ENCODE data around the gene HELZ.
"Not testable (repeated sequence)": the region's sequence is repeated elsewhere in the genome, so short reads cannot be mapped to it uniquely, and the experiment has no call there.

HELZ gene

DNA sequence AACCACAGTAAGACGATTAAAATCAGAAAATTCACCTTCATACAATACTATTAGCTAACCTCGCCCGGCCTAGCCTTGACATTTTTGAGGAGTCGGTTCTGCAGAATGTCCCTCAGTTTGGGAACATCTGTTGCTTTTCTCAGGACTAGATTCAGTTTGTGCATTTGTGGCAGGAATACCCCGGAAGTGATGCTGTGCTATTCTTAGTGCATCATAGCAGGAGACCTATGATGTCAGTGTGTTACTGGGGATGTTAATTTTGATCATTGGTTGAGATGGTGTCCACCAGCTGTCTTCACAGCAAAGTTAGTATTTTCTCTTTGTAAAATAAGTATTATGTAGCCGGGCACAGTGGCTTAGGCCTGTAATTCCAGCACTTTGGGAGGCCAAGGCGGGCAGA is 21.5 kb upstream of the HELZ start:
- DNase-seq: no peak

DNA sequence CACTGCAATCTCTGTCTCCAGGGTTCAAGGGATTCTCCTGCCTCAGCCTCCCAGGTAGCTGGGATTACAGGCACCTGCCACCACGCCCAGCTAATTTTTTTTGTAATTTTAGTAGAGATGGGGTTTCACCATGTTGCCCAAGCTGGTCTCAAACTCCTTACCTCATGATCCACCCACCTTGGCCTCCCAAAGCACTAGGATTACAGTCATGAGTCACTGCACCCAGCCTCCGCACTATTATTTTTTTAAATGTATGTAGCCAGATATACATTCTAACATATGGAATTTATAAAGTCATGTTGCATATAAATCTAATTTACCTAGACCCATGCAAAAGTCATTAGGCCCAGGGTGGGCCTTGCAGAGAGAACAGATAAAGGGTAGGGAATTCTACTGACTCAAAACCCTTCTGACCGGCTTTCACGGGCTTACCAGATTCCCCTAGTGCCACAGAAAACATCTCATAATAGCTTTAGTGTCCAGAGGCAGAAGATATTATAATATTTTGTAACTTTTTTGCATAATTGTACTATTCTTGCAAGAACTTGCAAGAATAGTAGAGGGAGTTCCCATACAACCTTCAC is 20.5 kb upstream of the HELZ start:
- no peak for DNase-seq

- no peak for DNase-seq
Observed at GRCh38 chr17:67262435-67263117, 17.6 kb upstream of the HELZ start.

DNA sequence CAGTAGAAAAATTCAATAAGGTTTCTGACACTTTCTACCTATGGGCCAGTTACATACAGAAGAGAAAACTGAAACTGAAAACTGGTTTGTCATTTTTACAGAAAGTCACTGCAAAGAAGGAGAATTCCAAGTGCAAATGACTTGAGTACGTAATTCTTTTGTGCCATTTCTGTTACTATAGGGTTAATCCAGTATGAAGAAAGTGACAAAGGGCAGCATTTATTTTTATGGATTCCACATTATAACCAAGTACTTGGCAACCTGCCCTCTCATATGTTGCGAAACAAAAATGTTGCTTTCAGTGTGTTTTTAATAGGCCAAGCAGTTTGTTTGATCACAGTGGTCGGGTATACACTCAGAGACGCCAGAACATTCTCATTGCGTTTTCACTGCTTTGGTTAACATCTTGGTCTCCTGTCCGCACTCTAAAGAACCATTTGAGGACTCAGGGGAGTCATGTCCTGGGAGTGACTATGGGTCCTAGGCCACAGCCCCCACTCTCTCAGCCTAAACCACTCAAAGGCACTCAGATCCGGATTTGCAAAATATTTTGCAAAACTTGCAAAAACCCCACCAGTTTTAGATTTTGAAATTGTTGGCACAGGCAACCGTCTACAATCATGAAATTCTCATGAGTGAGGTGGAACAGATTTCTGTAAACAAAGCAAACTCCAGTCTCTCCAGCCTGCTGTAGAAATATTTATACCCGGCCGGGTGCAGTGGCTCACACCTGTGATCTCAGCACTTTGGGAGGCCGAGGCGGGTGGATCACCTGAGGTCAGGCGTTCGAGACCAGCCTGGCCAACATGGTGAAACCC is 15.4 kb upstream of the HELZ start:
- DNase-seq: no peak

- peak; percentile 33 to 42 for DNase-seq
Observed at GRCh38 chr17:67258821-67259468, 13.9 kb upstream of the HELZ start.

- DNase-seq: no peak
Observed at GRCh38 chr17:67256075-67256732, 11.2 kb upstream of the HELZ start.

DNA sequence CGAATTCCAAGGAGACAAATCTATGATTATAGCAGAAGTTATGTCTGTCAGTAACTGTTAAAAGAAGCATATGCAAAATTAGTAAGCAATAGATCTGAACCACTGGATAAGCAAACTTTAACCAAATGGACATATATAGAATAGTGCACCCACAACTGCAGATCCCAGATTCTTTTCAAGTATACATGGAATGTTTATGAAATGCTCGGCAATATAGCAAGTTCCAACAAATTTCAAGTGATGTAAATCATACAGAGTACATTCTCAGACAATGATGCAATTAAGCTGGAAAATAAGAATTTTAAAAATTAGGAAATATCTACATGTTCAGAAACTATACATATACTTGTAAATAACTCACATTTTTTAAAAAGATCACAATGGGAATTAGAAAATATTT is 8.4 kb upstream of the HELZ start:
- no peak for DNase-seq

- not testable (repeated sequence) for DNase-seq
Observed at GRCh38 chr17:67251586-67251985, 6.6 kb upstream of the HELZ start.

DNA sequence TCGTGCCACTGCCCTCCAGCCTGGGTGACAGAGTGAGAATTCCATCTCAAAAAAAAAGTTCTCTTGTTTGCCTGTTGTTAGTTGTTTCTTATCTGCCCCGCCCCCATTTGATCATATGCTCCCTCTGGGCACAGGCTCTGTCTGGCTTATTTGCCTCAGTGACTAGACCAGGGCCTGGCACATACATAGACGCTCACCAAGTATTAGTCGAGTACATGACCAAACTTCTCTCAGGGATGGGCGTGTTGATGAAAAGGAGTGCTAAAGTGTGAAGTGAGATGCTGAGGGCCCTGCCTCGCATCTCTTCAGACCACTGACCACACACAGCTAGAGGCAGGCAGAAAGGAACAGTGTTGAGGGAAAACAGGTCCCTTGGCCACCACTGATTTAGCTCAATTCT is 3.3 kb upstream of the HELZ start:
- no peak for DNase-seq

- no peak for DNase-seq
Observed at GRCh38 chr17:67247416-67247900, 2.5 kb upstream of the HELZ start.

- DNase-seq: peak; percentile 37 to 50
Observed at GRCh38 chr17:67246653-67247415, 1.8 kb upstream of the HELZ start.

DNA sequence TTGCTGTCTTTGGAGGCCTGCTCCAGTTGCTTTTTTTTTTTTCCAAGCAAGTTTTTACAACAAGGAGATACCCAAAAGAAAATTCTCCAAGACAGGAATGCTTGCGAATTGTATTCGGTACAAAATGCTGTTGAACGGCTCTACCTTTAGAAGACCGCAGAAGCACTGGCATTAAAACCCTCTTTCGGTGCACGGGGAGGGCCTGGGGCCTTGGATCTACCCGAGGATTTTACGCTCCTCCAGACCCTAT is 1.3 kb upstream of the HELZ start:
- no peak for DNase-seq

DNA sequence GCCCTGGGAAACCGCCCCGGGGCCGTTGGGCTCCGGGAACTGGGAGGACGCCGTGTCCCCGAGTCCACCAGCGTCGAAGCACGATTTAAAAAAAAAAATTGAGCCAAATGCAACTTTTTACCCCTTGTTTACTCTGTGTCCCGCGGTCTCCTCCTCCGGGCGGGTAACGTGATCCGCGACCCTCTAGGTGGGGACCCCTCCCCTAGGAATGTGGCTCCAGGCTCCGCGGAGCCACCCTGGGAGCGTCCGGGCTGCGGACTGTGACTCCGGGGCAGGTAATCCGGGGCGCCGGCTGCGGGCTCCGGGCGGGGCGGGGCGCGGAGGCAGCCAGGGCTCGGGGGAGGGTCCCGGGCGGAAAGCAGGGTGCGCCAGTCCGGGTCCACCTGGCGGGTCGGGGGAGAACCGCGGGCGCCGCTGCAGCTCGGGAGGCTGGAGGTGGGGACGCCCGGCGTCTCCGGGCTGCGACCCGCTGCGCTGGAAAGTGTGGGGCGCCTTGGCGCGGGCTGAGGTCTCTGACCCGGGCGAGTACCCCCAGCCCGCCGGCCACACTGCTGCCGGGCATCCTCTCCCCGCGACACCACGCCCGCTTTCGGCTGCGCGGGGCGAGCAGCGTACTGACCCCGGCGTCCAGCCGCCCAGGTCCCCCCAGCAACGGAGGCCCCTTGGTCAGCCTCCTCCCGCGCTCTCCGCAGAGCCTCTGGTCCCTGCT is 852 bp upstream of the HELZ start:
- peak; percentile 58 to 66 for DNase-seq

DNA sequence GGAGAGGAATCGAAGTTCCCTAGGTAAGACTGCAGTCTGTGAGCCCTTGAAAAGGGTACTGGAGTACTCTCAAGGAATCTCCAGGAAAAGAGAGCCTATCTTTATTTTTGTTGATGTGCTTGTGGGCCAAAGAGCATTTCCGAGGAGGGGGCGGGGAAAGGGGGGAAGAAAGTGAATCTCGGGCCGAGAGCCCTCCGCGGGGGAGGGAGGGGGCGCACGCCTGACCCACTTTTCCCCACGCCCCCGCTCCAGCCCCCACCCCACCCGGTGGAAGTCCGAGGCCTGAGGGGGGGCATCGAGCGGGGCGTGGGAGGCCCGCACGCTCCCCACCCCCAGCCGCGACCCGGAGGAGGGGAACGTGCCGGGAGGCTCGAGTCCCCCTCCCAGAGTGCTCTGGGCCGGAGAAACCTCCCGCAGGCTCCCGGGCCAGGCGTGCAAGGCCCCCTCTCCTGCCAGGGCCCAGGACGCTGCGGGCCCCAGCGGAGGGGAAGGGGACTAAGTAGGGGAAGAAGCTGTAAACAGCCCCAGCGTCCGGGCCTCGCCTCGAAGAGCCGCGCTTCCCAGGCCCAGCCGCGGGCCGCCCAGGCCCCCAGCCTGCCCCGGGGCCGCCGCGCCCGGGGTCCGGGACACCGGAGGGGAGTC is 444 bp downstream of the HELZ start:
- no peak for DNase-seq

GRCh38 chr17:67243284-67243683 is 1.7 kb downstream of the HELZ start:
- DNase-seq: no peak

DNA sequence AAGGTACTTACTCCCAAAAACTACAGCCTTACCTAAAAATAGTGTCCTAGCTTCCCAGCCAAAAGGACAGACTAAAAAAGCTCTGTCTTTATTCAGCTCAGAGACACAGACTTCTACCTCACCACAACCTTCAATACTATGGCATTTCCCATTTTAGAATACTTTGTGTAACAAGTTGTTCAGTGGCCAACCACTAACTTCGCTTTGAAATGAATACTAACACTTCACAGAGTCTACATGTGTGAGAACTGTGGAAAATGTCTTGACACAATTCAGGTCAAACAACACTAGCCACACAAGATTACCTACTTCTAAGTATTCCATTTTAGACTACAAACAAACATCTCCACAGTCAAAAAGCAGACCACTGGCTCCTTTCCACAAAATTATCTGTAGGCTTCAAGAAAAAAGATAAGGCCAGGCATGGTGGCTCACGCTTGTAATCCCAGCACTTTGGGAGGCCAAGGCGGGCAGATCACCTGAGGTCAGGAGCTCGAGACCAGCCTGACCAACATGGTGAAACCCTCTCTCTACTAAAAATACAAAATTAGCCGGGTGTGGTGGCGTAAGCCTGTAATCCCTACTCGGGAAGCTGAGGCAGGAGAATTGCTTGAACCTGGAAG is 3.2 kb downstream of the HELZ start:
- no peak for DNase-seq

GRCh38 chr17:67239597-67239996 is 5.4 kb downstream of the HELZ start:
- DNase-seq: no peak

DNA sequence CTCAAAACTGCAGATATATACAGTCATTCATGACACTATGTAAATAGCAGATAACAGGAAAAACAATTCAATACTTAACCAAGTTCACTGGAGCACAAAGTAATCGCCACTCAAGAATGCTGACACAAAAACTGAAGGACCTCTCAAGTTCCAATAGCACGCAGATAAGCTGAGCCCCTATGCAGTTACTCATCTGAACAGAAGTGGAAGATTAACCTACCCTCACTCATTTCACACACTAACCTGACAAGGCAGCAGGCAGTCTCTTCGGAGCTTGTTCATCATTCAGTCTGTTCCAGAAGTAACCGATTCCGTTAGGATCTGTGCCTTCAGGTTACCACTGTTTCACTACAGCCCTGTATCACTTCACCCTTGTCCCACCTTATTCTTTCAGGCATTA is 6.0 kb downstream of the HELZ start:
- DNase-seq: no peak

- DNase-seq: no peak
Observed at GRCh38 chr17:67232441-67232840, 12.6 kb downstream of the HELZ start.

DNA sequence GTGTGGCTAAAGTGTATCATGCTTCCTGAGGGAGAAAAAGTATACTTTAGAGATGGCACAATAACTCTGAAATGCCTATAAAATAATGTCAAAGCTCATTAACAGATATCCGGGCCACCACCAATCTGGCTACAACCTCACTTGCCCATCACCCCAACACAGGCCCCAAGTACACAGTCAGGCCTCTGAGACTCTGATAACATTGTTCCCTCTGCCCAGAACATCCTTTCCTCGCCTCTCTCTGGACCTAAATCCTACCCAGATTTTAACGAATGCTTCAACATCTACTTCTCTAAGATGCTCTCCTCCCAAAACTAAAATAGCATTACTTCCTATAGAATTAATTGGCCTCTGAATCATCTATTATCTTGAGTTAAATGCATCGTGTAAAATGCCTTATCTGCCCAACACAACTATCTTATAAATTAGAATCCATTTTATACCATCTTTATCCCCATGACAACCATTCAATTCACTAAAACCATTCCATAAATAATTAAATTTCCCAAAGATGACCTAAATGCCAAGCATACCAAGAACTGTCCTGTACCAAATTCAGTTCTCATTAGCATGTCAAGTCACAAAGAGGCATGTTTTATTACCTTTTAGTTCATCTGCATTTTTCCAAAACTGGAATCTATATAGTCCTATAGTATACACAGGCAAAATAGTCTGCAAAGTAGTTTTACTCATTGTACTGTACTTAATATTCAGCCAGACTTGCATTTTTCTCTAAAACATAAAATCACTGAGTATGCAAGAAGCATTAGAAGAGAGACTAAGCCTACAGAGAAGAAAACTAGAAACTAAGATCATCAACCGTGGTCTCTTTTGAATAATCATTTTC is 15.7 kb downstream of the HELZ start:
- DNase-seq: no peak

Measured in activated T-cell treated with anti-CD3 and anti-CD28 coated beads, Interleukin-2, amount 50 U/mL, for 48 hours (primary cell).